Neural progenitor cell (in vitro differentiated cells): ENCODE measurements around the gene RPS27A. TPM values are rescaled to one million over a fixed set of nuclear protein-coding genes. Genes with fewer than 3 reads are reported as not detected.
A peak's percentile ranks its signal among the peaks of the same experiment; 100 is the strongest.

Experiments
- DNase-seq: peaks from one replicate; pipeline ENCODE4 v3.0.0-alpha.2; 2016; ENCODE audit warnings: low spot score
- H2AFZ ChIP-seq: fragments of 200-600 bp; sonication (generic); replicated peaks from 2 replicates; pipeline ENCODE4 v1.6.1; 2016; ENCODE audit warnings: antibody characterized with exemption
- H3F3A ChIP-seq: fragments of 200-600 bp; sonication (generic); 2 replicates; pipeline ENCODE4 v1.6.1; 2016; ENCODE audit warnings: antibody characterized with exemption, low read depth
- H3K27ac ChIP-seq: fragments of 200-600 bp; sonication (generic); 2 replicates; pipeline ENCODE4 v1.5.1; 2016; ENCODE audit warnings: mild to moderate bottlenecking
- H3K27me3 ChIP-seq: fragments of 200-600 bp; sonication (generic); 2 replicates; pipeline ENCODE4 v1.6.1; 2016; ENCODE audit warnings: mild to moderate bottlenecking, moderate library complexity
- H3K36me3 ChIP-seq: fragments of 200-600 bp; sonication (generic); 2 replicates; pipeline ENCODE4 v1.5.1; 2016
- H3K4me1 ChIP-seq: fragments of 200-600 bp; sonication (generic); 2 replicates; pipeline ENCODE4 v1.6.1; 2016; ENCODE audit warnings: mixed run types
- H3K4me2 ChIP-seq: fragments of 200-600 bp; sonication (generic); 2 replicates; pipeline ENCODE4 v1.6.1; 2016
- H3K4me3 ChIP-seq: fragments of 200-600 bp; sonication (generic); 2 replicates; pipeline ENCODE4 v1.5.1; 2016
- H3K79me2 ChIP-seq: fragments of 200-600 bp; sonication (generic); 2 replicates; pipeline ENCODE4 v1.6.1; 2016; ENCODE audit warnings: low read depth
- H3K9ac ChIP-seq: fragments of 200-600 bp; sonication (generic); 2 replicates; pipeline ENCODE4 v1.6.1; 2016
- H3K9me3 ChIP-seq: fragments of 200-600 bp; sonication (generic); 2 replicates; pipeline ENCODE4 v1.5.1; 2016; ENCODE audit warnings: low read depth
- H4K20me1 ChIP-seq: fragments of 200-600 bp; sonication (generic); 2 replicates; pipeline ENCODE4 v1.6.1; 2016; ENCODE audit warnings: low read depth
- H3K27ac Mint-ChIP-seq: 3 replicates; pipeline ENCODE4 v1.8.0; 2021; ENCODE audit warnings: mixed read lengths
- H3K27me3 Mint-ChIP-seq: 2 replicates; pipeline ENCODE4 v1.8.0; 2022; ENCODE audit warnings: low read depth, mild to moderate bottlenecking, inconsistent platforms, moderate library complexity, mixed read lengths; ENCODE audit not compliant: insufficient read depth
- H3K36me3 Mint-ChIP-seq: 3 replicates; pipeline ENCODE4 v1.8.0; 2021; ENCODE audit warnings: mixed read lengths
- H3K4me1 Mint-ChIP-seq: 3 replicates; pipeline ENCODE4 v1.8.0; 2021; ENCODE audit warnings: mixed read lengths
- H3K4me3 Mint-ChIP-seq: 3 replicates; pipeline ENCODE4 v1.8.0; 2021; ENCODE audit warnings: mild to moderate bottlenecking, moderate library complexity, mixed read lengths
- H3K9me3 Mint-ChIP-seq: 3 replicates; pipeline ENCODE4 v1.8.0; 2020; ENCODE audit warnings: mixed read lengths
- EZH2 ChIP-seq: fragments of 200-600 bp; sonication (generic); IDR thresholded peaks from 2 replicates; pipeline ENCODE4 v1.6.1; 2017; ENCODE audit warnings: antibody characterized with exemption, mild to moderate bottlenecking, moderate library complexity
- EZH2phosphoT487 ChIP-seq: fragments of 200-600 bp; sonication (generic); IDR thresholded peaks from 2 replicates; pipeline ENCODE4 v1.6.1; 2017; ENCODE audit warnings: antibody characterized with exemption
- total RNA-seq: library from RNA; depleted of rRNA; stranded (reverse); fragments of >200 nt; gene quantifications from 2 replicates; pipeline ENCODE4 v1.2.3, GENCODE V29; 2015; ENCODE audit warnings: low replicate concordance
- TF ChIP-seq, protein P1 (sequence below): fragments of 200-600 bp; sonication (generic); IDR thresholded peaks from 2 replicates; pipeline ENCODE4 v1.5.1; 2017; ENCODE audit warnings: antibody characterized with exemption, mild to moderate bottlenecking

Gene RPS27A
- total RNA-seq, 1 donor from 2014 or later: 2,741 TPM

DNA sequence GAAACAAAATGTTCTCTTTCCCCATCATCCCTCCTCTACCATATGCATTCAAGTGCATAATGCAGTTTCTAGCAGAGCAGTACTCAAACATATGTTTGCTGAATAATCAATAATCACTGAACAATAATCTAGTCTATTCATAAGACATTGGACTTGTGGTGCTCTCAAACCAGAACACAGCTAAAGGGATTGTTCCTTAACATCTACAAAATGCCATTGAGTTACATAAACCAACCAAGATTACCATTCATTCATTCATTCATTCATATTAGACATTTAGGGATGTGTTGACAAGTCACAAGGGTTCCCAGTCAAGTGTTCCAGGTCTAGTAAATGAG is 4.3 kb upstream of the RPS27A start:
- H3K27ac Mint-ChIP-seq: no peak overlapping the region
- Histone ChIP-seq H3K9me3 (no peaks in the 10 kb centered on the region), H3F3A (peaks cover 30% of the 10 kb centered on the region), H3K4me2 (no peak overlapping the region), H3K79me2 (peaks cover 57% of the 10 kb centered on the region), H3K36me3 (no peaks in the 10 kb centered on the region), H3K27me3 (no peaks in the 10 kb centered on the region), H3K27ac (no peak overlapping the region), H3K9ac (no peak overlapping the region), H3K4me3 (no peak overlapping the region), H3K4me1 (peaks cover 7% of the 10 kb centered on the region), H2AFZ (no peak overlapping the region), H4K20me1 (peaks cover 10% of the 10 kb centered on the region)
- TF ChIP-seq EZH2phosphoT487 (no peak), EZH2 (no peak)
- TF ChIP-seq, protein P1, sequence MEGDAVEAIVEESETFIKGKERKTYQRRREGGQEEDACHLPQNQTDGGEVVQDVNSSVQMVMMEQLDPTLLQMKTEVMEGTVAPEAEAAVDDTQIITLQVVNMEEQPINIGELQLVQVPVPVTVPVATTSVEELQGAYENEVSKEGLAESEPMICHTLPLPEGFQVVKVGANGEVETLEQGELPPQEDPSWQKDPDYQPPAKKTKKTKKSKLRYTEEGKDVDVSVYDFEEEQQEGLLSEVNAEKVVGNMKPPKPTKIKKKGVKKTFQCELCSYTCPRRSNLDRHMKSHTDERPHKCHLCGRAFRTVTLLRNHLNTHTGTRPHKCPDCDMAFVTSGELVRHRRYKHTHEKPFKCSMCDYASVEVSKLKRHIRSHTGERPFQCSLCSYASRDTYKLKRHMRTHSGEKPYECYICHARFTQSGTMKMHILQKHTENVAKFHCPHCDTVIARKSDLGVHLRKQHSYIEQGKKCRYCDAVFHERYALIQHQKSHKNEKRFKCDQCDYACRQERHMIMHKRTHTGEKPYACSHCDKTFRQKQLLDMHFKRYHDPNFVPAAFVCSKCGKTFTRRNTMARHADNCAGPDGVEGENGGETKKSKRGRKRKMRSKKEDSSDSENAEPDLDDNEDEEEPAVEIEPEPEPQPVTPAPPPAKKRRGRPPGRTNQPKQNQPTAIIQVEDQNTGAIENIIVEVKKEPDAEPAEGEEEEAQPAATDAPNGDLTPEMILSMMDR: no peak
- peaks cover 4% of the 10 kb centered on the region for H3K27me3 Mint-ChIP-seq
- peaks cover 22% of the 10 kb centered on the region for H3K36me3 Mint-ChIP-seq
- DNase-seq: no peak
- H3K4me1 Mint-ChIP-seq: peaks cover 28% of the 10 kb centered on the region
- H3K4me3 Mint-ChIP-seq: no peak overlapping the region
- no peaks in the 10 kb centered on the region for H3K9me3 Mint-ChIP-seq

GRCh38 chr2:55229221-55229620 is 3.3 kb upstream of the RPS27A start:
- Histone ChIP-seq H3K9ac (no peak overlapping the region), H3K9me3 (no peaks in the 10 kb centered on the region), H3K4me2 (no peak overlapping the region), H3K36me3 (peaks cover 5% of the 10 kb centered on the region), H4K20me1 (peaks cover 17% of the 10 kb centered on the region), H3K27me3 (no peaks in the 10 kb centered on the region), H2AFZ (no peak overlapping the region), H3F3A (peaks cover 30% of the 10 kb centered on the region), H3K4me1 (peaks cover 12% of the 10 kb centered on the region), H3K79me2 (peaks cover 67% of the 10 kb centered on the region), H3K4me3 (no peak overlapping the region), H3K27ac (no peak overlapping the region)
- Mint-ChIP-seq H3K9me3 (no peaks in the 10 kb centered on the region), H3K36me3 (peaks cover 27% of the 10 kb centered on the region), H3K27ac (no peak overlapping the region), H3K4me3 (no peak overlapping the region), H3K4me1 (peaks cover 36% of the 10 kb centered on the region), H3K27me3 (peaks cover 4% of the 10 kb centered on the region)
- DNase-seq: no peak
- no peak for TF ChIP-seq EZH2phosphoT487
- no peak for TF ChIP-seq EZH2
- TF ChIP-seq, protein P1: no peak

- Mint-ChIP-seq H3K27me3 (peaks cover 2% of the 10 kb centered on the region), H3K4me1 (peaks cover 36% of the 10 kb centered on the region), H3K9me3 (no peaks in the 10 kb centered on the region), H3K27ac (no peak overlapping the region), H3K36me3 (peaks cover 31% of the 10 kb centered on the region), H3K4me3 (peak overlapping the region; percentile 76)
- TF ChIP-seq EZH2: no peak
- no peak overlapping the region for H3K4me3 ChIP-seq
- no peaks in the 10 kb centered on the region for H3K27me3 ChIP-seq
- no peak overlapping the region for H3K9ac ChIP-seq
- H3K4me2 ChIP-seq: peak overlapping the region; percentile 91
- DNase-seq: no peak
- H3K27ac ChIP-seq: no peak overlapping the region
- no peak overlapping the region for H2AFZ ChIP-seq
- H3F3A ChIP-seq: peaks cover 34% of the 10 kb centered on the region
- no peaks in the 10 kb centered on the region for H3K9me3 ChIP-seq
- peaks cover 18% of the 10 kb centered on the region for H3K36me3 ChIP-seq
- H4K20me1 ChIP-seq: peaks cover 24% of the 10 kb centered on the region
- peaks cover 12% of the 10 kb centered on the region for H3K4me1 ChIP-seq
- H3K79me2 ChIP-seq: peaks cover 77% of the 10 kb centered on the region
Measured at GRCh38 chr2:55230551-55230950, 1.9 kb upstream of the RPS27A start.

- peaks cover 44% of the 10 kb centered on the region for H3F3A ChIP-seq
- peak overlapping the region; percentile 91 for H3K27ac ChIP-seq
- peak overlapping the region; percentile 99 for H3K27ac Mint-ChIP-seq
- H3K36me3 Mint-ChIP-seq: peaks cover 31% of the 10 kb centered on the region
- peaks cover 23% of the 10 kb centered on the region for H3K36me3 ChIP-seq
- no peak for DNase-seq
- H3K9me3 Mint-ChIP-seq: no peaks in the 10 kb centered on the region
- H3K4me2 ChIP-seq: peak overlapping the region; percentile 91
- H3K27me3 Mint-ChIP-seq: no peaks in the 10 kb centered on the region
- peak overlapping the region; percentile 100 for H2AFZ ChIP-seq
- H3K4me3 ChIP-seq: peak overlapping the region; percentile 88
- peaks cover 40% of the 10 kb centered on the region for H3K4me1 Mint-ChIP-seq
- peak overlapping the region; percentile 92 for H3K9ac ChIP-seq
- H3K27me3 ChIP-seq: no peaks in the 10 kb centered on the region
- TF ChIP-seq, protein P1: no peak
- TF ChIP-seq EZH2phosphoT487: no peak
- no peak for TF ChIP-seq EZH2
- H4K20me1 ChIP-seq: peaks cover 34% of the 10 kb centered on the region
- H3K9me3 ChIP-seq: no peaks in the 10 kb centered on the region
- H3K79me2 ChIP-seq: peaks cover 72% of the 10 kb centered on the region
- peaks cover 12% of the 10 kb centered on the region for H3K4me1 ChIP-seq
- H3K4me3 Mint-ChIP-seq: peak overlapping the region; percentile 99
Measured at GRCh38 chr2:55231546-55232083, 873 bp upstream of the RPS27A start.
